GM19193 (cell line): ENCODE data around the gene TAF8.

ENCODE experiments used
- POLR2A ChIP-seq: IDR thresholded peaks from 4 replicates; pipeline ENCODE4 v1.6.1; 2011; ENCODE audit not compliant: insufficient read depth, insufficient read length; ENCODE audit errors: extremely low read depth

TAF8 gene

DNA sequence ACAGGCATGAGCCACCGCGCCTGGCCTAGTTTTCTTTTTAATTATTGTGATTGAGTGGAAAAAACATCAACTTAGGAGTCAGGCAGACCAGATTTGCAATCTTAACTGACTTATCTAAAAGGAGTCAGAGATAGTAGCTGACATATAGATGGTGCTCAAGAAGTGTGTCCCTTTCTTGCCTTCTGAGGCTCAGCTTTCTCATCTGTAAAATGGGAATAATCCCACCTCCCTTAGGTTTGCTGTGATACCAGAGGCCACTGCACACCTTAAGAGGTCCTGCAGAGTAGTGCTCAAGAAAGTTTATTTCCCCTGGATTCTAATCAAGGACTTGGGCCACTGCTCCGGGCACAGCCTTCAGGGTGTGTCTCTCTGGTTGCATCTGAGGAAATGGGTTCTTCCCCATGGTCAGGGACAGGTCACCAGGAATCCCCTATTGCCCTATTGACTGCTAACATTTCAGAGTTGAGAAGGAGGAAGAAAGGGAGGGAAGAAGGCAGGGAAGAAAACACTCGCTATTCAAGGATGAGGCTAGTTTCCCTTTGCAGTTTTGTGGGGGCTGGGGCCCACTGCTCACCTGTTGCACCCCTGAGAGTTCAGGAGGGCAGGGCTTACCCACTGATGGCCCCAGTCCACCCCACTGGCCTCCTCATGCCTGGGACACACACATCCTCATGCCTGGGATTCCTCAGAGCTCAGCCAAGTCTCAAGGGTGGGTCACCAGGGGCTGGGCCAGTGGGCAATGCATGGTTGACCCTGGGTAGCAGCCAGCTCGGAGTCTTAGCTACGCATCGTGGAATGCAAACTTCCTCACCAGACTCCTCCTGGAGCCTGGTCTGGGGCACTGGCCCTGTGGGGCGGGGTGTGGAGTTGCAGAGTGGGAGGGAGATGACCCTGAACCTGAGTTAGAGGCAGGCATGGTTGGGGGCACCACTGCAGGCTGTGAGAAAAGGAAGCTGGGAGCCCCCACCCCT is 70.9 kb downstream of the TAF8 start:
- no peak for TF ChIP-seq POLR2A

DNA sequence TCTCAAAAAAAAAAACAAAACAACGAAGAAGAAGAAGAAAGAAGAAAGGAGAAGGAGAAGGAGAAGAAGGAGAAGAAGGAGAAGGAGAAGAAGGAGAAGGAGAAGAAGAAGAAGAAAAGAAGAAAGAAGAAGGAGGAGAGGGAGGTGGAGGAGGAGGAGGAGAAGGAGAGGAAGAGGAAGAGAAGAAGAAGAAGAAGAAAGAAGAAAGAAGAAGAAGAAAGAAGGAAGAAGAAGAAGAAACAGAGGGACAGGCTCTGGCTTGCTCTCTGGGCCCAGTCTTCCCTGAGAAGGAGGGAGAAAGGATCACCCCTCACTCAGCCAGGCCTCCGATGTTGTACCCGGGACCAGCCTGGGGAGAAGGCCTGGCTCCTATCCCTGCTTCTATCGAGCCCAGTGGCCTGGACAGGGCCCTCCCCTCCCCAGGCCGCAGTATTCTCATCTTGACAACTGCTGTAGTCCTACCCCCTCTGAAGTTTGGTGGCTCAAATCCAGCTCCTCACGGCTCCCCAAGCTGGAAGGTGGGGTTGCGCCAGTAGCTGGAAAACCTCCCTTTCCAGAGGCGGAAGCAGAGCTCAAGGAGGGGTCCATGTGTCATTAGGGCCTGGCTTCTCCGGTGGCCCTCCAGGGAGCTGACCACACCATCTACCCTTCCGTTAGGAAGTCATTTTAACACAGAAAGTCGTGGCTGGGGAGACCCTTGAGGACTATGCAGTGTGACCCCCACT is 73.2 kb downstream of the TAF8 start:
- no peak for TF ChIP-seq POLR2A

DNA sequence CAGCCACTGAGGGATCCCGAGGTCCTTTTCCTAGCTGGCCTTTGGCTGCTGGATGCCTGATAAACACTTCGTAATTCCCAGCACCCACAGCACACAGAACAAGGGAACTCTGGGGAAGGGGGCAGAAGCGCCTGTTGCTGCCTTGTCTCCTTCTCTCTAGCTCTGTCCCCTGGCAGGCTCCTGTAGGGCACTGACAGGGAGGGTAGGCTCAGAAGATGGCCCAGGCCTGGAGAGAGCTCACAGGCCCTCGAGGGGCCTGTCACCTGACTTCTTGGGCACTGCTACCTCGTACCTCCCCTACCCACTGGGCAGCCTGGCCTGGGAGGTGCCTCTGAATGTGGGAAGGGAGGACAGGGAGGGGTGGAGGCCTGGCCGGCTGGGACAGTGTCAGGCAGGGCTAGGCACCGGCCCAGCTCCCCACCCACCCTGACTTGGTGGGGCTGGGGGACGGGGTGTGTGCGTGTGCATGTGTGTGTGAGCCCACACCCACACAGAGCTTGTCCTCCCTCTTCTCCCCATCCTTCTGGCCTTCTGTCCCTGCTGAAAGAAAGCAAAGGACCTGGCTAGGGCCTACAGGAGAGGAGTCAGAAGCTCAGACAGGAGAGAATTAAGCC is 74.0 kb downstream of the TAF8 start:
- no peak for TF ChIP-seq POLR2A

GRCh38 chr6:42125231-42125630 is 74.9 kb downstream of the TAF8 start:
- no peak for TF ChIP-seq POLR2A

GRCh38 chr6:42125663-42126062 is 75.3 kb downstream of the TAF8 start:
- no peak for TF ChIP-seq POLR2A

- no peak for TF ChIP-seq POLR2A
Observed at GRCh38 chr6:42128460-42129359, 78.4 kb downstream of the TAF8 start.

- no peak for TF ChIP-seq POLR2A
Observed at GRCh38 chr6:42129360-42129676, 79.0 kb downstream of the TAF8 start.

DNA sequence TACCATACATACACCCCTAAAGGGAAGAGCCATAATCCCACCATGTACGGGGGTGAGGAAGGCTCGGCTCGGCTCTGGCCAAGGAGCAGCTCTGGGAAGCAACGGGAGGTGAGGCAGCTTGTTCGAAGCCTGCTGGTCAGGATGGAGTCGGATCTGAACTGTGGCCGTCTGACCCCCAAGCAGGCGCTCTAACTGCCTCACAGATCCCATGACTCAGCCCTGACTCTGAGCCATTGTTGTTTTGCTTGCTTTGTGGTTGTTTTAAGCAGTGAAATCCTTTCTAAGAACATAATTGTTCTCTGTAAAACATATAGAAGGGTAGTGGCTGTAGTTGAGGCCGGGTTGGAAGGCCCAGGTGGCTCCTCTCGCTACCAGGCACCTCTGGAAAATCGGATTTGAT is 81.2 kb downstream of the TAF8 start:
- TF ChIP-seq POLR2A: no peak

DNA sequence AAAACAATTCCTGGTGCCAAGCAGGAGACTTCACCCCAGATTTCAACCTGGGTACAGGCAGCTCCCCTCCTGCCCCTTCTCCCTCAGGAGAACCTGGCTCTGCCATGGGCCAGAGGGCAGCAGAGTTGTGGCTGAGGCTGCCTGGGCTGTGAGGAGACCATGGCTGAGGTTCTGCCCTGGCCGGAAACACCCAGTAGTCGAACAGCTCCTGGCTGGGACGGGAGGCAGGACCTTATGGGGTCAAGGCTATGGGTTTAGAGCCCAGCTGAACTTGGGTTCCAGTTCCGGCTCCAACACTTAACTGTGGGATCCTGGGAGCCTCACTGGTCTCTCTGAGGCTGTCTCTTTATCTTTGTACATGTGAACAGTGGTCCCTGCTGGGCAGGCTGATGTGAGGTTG is 83.6 kb downstream of the TAF8 start:
- TF ChIP-seq POLR2A: no peak

DNA sequence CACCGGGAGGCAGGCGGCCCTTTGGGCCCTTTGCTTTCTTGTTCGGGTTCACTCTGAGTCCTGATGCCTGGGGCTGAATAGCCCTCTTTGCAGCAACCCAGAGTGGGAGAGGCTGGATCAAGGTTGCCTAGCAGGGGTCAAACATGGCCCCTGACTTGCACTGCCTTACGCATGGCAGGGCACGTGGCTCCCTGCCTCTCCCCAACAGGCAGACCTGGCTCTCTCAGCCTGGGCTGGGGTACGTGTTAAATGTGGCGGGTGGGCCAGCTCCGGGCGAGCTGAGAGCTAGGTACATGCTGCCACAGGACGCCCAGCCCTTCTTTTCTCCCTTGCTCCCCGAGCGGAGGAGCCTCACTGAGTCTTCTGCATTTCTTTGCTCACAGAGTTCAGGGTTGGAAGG is 84.8 kb downstream of the TAF8 start:
- no peak for TF ChIP-seq POLR2A

GRCh38 chr6:42135722-42136121 is 85.4 kb downstream of the TAF8 start:
- no peak for TF ChIP-seq POLR2A

DNA sequence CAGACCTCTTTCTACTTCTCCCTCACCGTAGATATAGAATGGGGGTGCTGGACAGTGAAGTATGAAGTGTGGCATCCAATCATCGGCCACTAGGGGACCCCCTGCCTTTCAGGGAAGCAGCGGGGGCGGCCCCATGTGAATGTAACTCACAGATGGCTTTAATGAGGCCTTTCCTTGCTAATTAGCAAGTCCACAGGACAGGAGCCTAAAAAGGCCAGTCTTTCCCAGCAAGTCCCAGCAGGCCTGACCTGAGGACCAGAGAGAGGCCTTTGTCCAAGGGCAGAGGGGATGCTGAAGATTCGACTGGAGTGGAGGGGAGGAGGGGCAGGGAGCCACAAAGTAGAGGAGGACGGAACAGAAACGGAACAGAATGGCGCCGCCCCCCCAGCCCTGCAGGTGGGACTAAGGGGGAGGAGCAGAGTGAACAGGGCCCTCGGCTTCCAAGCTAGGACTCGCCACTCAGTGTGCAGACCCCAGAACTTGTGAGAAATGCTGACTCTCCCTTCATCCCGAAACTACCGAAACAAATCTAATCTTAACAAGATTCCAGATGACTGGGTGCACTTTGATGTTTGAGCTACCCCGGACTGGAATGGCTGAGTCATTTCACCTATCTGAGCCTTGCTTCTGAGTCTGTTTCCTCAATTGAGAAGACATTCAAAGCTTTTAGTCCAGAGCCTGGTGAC is 86.3 kb downstream of the TAF8 start:
- no peak for TF ChIP-seq POLR2A
